Measurements from ENCODE around the gene USH1C.

The USH1C gene

DNA sequence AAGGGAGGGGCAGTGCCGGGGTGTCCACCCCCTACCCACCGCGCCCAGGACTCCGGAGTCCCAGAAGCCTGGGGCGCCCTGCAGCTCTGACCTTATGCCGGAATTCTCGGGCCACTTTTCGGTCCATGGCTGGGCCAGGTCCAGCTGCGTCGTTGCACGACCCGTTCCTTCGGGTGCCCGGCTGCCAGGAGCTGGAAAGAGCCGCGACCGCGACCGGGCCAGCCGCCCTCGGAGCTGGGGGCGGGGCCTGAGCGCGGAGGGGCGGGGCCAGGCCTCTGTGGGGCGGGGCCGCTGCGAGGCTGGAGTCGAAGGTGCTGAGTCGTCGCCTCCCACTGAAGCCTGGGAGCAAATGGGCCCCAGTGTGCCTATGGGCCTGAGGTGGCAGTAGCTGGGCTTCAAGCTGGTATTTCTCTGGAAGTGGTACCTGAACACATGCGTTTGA, at the start of gene USH1C:
USH1C (minus strand) TSS at position 236 of the 442 bp plus-strand sequence; CDS start at position 127, 109 bp downstream.
- DNase-seq: no peak

DNA sequence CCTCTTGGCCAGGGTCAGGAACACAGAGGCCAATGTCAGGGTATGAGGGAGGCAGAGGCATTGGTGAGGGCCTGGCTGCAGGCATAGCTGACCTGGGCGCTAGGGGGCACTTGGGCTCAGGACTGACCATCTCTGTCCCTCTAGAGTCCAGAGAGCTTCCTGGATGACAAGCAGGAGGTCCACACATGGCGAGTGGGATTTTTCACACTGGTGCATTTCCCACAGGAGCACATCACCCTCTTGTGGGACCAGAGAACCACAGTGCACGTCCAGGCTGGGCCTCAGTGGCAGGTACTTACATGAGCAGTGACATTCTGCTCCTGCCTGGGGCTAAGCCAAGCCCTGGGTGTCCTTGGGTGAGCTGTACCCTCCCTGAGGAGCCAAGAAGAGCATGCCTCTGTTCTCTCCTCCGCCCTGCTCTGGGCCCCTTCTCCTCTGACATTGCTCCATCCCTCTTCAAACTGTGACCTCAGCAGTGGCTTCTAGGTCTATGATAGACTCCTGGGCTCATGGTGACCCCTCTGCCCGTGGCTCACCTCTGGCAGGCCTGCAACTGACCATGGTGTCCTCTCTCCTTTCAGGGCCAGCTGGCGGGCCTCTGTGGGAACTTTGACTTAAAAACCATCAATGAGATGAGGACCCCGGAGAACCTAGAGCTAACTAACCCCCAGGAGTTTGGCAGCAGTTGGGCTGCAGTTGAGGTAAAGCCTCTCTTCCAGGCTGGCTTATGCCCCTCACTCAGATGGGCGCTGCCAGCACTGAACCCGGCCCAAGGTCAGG, 49.4 kb upstream of the USH1C start:
- no peak for DNase-seq

DNA sequence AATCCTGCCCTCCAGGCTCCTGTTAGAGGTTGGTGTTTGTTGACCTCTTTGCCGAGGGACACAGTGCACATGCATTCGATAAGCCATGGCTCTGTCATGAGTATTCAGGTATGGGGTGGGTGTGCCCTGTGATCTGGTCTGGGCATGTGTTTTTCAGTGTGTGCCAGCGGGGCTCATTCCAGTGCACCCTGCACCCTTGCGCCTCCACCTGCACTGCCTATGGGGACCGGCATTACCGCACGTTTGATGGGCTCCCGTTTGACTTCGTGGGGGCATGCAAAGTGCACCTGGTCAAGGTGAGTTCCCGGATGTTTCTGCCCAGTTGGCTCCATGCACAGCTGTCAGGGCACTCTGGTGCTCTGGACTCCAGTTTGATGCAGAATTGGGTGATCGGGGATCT, 47.1 kb upstream of the USH1C start:
- DNase-seq: no peak

DNA sequence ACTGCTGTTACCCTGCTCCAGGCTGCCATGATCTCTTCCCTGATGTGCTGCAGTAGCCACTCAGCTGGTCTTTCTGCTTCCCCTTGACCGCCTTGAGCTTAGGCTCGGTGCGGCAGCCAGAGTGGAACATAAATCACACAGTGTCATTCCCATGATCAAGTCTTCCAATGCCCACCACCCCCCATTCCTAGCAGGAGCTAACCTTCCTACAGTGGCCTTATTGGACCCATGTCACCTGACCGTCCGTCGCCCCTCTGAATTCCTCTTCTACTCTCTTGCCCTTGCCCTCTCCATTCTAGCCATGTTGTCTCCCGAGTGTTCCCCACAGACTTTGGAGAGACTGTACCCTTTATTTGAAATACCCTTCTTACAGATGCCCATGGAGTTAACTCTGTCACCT, 46.2 kb upstream of the USH1C start:
- no peak for DNase-seq

GRCh38 chr11:17588721-17589120, 44.5 kb upstream of the USH1C start:
- DNase-seq: no peak

DNA sequence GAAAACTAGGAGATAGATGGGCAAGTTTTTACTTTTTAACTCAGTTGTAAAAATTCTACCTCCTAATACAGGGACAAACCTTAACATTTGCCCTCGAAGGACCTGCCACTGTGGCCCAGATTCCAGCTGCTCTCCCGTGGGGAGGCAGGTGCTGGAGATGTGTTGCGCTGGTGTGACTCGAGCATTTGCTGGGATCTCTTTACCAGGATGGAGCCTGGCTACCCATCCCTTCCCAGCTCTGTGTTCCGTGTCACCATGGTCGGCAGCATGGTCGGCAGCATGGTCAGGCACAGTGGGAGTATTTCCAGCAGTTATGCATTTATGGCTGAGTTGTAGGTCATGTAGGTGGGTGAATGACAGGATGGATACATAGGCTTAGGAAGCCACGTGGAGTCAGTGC, 44.0 kb upstream of the USH1C start:
- DNase-seq: no peak

GRCh38 chr11:17585911-17586695, 41.9 kb upstream of the USH1C start:
- DNase-seq: no peak

- no peak for DNase-seq
Measured at GRCh38 chr11:17581732-17582053, 37.5 kb upstream of the USH1C start.

DNA sequence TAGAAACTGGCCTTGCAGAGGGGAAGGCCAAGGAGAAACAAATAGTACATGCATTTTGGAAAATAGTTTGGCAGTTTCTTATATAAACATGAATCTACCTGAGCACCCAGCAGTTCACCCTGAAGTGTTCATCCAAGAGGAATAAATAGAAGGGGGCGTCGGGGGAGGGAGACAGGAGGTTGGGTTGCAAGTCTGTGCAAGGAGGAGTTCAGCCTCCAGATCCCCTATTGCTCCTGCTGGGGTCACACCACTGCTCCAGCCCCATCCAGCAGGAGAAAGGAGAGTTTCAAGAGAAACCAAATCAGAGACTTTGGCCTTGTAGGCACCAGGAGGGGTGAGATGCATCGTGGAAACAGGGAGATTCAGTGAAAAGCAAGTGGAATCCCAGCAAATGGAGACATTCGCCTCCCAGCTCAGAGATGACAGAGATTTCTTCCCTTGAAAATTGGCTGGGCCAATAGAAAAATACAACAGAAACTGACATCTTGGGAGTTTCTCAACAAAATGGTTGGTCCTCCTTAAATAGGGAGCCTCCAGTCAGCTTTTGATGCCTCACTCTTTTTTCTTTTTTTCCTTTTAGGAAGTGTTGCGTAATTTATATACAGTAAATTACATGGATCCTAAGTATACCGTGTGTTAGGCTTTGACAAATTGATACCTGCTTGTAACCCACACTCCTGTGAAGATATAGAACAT, 37.0 kb upstream of the USH1C start:
- DNase-seq: no peak

- no peak for DNase-seq
Measured at GRCh38 chr11:17580271-17580670, 36.1 kb upstream of the USH1C start.

- DNase-seq: no peak
Measured at GRCh38 chr11:17579451-17579850, 35.2 kb upstream of the USH1C start.

GRCh38 chr11:17578958-17579357, 34.7 kb upstream of the USH1C start:
- no peak for DNase-seq

DNA sequence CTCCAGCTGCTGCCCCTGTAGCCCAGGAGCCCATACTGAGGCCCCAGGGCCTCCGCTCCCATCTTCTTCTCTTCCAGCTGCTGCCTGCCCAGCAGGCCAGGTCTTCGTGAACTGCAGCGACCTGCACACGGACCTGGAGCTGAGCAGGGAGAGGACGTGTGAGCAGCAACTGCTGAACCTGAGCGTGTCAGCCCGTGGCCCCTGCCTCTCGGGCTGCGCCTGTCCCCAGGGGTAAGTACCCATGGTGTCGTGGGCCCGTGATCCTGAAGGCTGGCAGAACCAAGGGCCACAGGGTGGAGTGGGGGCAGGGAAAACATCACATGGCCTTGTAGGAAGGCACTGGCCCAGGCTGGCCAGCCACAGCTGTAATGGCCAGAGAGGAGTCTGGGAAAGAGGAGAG, 34.1 kb upstream of the USH1C start:
- DNase-seq: no peak

DNA sequence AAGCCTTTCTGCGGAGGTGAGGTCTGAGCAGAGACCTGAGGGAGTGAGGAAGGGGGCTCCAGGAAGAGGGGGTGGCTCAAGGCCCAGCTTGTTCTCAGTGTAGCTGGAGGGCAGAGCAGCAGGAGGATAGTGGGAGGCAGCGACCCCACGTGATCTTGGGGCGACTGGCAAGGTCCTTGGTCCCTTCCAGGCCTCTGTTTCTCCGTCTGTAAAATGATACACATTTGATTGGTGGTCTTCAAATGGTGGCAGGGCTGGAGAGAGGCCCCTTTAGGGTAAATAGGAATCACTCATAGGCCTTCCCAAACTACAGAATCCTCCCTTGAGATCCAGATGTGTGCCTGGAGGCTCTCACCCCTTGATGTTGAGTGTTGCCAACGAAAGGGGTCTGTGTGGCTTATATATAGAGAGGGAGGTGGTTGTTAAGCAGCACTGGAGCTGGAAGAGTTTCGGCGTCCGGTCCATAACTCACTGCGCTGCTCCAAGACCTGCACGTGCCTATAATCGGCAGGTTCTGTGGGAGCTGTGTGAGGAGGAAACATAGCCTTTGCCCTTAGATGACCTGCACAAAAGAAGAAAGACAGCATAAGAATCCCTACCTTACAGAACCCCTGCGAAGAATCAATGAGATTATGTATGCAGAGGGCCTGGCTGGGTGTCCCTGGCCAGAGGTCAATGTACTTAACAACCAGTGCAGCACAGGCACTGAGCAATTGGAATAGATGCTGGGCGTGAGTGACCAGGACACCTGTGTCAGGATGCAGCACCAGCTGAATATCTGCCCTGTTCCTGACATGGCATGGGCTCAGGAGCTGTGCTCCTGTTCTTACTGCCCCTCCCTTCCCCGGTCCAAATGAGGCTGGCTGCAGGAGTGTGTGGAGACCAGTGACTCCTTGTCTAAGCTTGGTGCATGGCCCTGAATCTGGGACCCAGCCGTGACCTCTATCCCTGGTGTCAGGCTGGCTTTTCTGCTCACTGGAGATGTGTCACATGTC, 31.5 kb upstream of the USH1C start:
- no peak for DNase-seq

DNA sequence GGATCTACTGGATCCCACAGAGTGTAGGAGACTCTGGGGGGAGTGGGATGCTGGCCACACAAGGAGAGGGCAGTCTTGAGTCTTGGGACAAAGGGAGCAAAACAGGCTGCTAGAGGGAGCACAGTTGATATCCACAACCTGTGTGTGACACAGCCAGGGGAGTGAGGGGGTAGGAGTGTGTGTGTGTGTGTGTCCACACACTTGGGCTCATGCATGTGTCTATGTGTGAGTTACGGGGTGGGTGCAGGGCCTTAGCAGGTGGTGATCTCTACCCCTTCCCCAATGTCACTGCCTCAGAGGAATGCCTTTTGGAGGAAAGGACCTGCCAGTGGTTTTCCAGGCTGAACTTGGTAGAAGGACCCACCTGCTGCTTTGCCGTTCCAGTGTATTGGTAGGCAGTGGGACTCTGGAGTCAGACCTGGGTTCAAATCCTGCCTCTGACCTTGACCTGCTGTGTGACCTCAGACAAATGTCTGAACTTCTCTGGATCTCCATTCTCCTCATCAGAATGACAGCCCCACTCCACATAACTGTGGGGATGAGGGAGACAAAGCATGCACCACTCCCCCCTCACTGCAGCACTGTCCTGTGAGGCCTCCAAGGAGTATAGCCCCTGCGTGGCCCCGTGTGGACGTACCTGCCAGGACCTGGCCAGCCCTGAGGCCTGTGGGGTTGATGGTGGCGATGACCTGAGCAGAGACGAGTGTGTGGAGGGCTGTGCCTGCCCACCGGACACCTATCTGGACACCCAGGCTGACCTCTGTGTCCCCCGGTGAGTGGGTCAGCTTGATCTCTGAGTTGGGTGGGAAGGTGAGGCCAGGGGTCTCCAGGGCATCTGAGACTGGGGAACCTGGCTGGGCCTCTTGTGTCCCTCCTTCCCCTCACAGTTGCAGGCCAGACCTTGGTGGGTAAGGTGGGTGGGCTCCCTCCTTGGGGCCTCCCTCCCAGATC, 30.2 kb upstream of the USH1C start:
- no peak for DNase-seq

- DNase-seq: no peak
Measured at GRCh38 chr11:17573526-17573925, 29.3 kb upstream of the USH1C start.

GRCh38 chr11:17572791-17573460, 28.7 kb upstream of the USH1C start:
- no peak for DNase-seq

GRCh38 chr11:17572359-17572690, 28.1 kb upstream of the USH1C start:
- DNase-seq: no peak

DNA sequence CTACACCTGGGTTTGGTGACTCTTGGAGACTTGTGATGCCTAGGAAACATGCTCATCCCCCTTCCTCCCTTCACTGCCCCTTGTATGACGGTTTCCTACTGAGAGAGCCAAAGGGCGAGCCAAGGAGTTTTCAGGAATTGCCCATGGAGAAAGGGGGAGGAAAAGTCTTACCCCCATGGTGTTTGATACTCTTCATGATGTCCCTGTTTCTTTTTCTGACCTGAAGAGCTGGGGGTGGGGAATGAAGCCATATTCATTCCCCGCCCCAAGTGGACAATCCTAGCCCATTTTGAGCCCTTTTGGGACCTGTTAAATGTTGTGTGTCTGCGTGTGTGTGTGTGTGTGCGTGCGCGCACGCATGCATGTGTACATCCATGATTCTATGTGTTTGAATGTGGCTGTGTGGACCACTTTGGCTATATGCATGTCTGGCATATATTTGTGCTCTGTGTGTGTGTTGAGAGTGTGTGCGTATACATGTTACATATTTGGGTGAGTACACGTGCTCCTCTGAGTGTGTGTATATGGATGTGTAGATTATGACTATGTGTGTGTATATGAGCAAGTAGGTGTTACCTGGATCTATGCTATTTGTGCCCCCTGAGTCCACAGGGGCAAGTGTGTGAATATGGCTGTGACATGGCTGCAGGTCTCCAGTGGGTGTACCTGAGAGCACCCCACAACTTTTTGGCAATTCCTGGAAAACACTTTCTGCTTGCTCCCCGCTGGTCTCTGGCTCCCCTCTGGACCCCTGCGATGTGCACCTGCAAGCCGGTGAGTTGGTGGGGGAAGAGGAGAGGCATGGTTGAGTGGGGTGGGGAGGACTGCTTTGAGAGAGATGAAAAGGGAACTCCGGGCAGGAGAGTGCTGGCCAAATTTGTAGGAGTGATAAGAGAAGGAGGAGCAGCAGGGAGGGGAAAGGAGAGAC, 27.5 kb upstream of the USH1C start:
- no peak for DNase-seq

DNA sequence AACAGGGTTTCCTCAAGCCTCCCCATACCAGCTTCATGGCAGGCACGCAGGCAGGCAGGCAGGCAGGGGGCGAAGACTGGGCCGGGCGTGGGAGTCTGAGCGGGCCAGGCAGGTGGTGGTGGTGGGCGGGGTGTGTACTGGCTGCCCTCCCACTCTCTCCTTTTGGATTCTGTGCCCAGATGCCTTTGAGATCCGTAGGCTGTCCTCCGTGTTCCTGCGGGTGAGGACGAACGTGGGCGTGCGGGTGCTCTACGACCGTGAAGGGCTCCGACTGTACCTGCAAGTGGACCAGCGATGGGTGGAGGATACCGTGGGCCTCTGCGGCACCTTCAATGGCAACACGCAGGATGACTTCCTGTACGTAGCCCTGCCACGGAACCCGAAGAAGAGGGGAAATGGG, 25.8 kb upstream of the USH1C start:
- DNase-seq: no peak

Measured in CD4-positive, alpha-beta T cell treated with Interleukin-10 for 1 hour (primary cell).